ENCODE results near the gene KCNIP2.

DNA sequence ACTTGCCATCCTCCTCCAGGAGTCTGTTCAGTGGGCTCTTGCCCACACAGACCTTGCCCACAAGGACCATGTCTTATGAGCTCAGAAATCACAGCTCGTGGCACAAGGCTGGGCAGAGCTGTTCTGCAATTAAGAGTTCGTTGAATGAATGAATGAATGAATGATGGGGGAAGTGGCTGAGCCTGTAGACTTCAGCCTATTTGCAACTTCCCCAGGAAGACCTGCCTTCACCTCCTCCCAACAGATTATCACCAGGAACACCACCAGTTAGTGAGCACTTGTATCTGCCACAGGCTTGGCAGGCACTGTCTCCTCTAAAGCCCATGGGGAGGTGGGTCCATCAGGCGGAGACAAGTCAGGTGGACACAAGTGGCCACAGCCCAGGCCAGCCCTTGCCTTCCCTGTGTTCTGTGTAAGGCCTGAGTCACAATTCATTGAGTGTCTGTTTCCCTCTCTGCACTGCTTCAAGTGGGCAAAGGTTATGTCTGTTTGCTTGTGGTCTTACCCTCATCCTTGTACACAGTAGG lies 65.9 kb downstream of the KCNIP2 start:
- TF ChIP-seq POLR2AphosphoS5 (IDR thresholded peaks at IDR 0.05; ENCODE audit: low read depth, low read length) (no peak), TCF7L2 (IDR thresholded peaks at IDR 0.05; ENCODE audit: low read depth, low read length) (no peak), SIN3A (IDR thresholded peaks at IDR 0.05; ENCODE audit: borderline replicate concordance, insufficient read depth, low read depth, low read length) (no peak)
- TF ChIP-seq, protein P1, sequence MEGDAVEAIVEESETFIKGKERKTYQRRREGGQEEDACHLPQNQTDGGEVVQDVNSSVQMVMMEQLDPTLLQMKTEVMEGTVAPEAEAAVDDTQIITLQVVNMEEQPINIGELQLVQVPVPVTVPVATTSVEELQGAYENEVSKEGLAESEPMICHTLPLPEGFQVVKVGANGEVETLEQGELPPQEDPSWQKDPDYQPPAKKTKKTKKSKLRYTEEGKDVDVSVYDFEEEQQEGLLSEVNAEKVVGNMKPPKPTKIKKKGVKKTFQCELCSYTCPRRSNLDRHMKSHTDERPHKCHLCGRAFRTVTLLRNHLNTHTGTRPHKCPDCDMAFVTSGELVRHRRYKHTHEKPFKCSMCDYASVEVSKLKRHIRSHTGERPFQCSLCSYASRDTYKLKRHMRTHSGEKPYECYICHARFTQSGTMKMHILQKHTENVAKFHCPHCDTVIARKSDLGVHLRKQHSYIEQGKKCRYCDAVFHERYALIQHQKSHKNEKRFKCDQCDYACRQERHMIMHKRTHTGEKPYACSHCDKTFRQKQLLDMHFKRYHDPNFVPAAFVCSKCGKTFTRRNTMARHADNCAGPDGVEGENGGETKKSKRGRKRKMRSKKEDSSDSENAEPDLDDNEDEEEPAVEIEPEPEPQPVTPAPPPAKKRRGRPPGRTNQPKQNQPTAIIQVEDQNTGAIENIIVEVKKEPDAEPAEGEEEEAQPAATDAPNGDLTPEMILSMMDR (IDR thresholded peaks at IDR 0.05) = no peak
- TF ChIP-seq, protein P2, sequence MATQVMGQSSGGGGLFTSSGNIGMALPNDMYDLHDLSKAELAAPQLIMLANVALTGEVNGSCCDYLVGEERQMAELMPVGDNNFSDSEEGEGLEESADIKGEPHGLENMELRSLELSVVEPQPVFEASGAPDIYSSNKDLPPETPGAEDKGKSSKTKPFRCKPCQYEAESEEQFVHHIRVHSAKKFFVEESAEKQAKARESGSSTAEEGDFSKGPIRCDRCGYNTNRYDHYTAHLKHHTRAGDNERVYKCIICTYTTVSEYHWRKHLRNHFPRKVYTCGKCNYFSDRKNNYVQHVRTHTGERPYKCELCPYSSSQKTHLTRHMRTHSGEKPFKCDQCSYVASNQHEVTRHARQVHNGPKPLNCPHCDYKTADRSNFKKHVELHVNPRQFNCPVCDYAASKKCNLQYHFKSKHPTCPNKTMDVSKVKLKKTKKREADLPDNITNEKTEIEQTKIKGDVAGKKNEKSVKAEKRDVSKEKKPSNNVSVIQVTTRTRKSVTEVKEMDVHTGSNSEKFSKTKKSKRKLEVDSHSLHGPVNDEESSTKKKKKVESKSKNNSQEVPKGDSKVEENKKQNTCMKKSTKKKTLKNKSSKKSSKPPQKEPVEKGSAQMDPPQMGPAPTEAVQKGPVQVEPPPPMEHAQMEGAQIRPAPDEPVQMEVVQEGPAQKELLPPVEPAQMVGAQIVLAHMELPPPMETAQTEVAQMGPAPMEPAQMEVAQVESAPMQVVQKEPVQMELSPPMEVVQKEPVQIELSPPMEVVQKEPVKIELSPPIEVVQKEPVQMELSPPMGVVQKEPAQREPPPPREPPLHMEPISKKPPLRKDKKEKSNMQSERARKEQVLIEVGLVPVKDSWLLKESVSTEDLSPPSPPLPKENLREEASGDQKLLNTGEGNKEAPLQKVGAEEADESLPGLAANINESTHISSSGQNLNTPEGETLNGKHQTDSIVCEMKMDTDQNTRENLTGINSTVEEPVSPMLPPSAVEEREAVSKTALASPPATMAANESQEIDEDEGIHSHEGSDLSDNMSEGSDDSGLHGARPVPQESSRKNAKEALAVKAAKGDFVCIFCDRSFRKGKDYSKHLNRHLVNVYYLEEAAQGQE (IDR thresholded peaks at IDR 0.05; ENCODE audit: insufficient read depth in 1 of 2, low read depth in 2 of 2, low read length in 1 of 2) = no peak

Data from Panc1 (cell line).